K562 (cell line): ENCODE data around the gene SCAP. TPM values are rescaled to one million over a fixed set of nuclear protein-coding genes. Genes with fewer than 3 reads are reported as not detected.

Experiments used
- CBX3 ChIP-seq, 2 experiments: IDR thresholded peaks; 1 replicate in 1 of 2; 2 replicates in 1 of 2; pipeline ENCODE4 v1.6.1; 2012; ENCODE audit warnings: inconsistent platforms in 2 of 2, low read length in 2 of 2, borderline replicate concordance in 1 of 2, control low read depth in 1 of 2
- CSDE1 ChIP-seq, 2 experiments: fragments of 450-650 bp; IDR thresholded peaks; 2 replicates each; pipeline ENCODE4 v1.6.1; 2016; ENCODE audit warnings: mild to moderate bottlenecking in 1 of 2
- ELF1 ChIP-seq: fragments of 200-800 bp; sonication (Bioruptor generic); IDR thresholded peaks from 2 replicates; pipeline ENCODE4 v1.6.1; 2016; ENCODE audit warnings: missing genetic modification characterization, missing compliant biosample characterization
- ERF ChIP-seq: fragments of 450-650 bp; formaldehyde crosslinking; IDR thresholded peaks from 2 replicates; pipeline ENCODE4 v1.4.0; 2020; ENCODE audit warnings: mild to moderate bottlenecking, mixed read lengths
- ETV5 ChIP-seq: sonication (generic); formaldehyde crosslinking; IDR thresholded peaks from 2 replicates; pipeline ENCODE4 v1.4.0; 2020; ENCODE audit warnings: low read depth, mild to moderate bottlenecking, missing genetic modification reagents
- FIP1L1 ChIP-seq: fragments of 200-400 bp; formaldehyde crosslinking; IDR thresholded peaks from 2 replicates; pipeline ENCODE4 v1.6.1; 2018; ENCODE audit warnings: mild to moderate bottlenecking, low read depth, low read length; ENCODE audit not compliant: poor library complexity, severe bottlenecking
- GTF2F1 ChIP-seq: IDR thresholded peaks from 2 replicates; pipeline ENCODE4 v1.6.1; 2011; ENCODE audit warnings: low read depth, low read length, improper control_type of control experiment
- HCFC1 ChIP-seq: IDR thresholded peaks from 2 replicates; pipeline ENCODE4 v1.6.1; 2012; ENCODE audit warnings: low read depth, low read length, improper control_type of control experiment
- HDAC6 ChIP-seq: IDR thresholded peaks from 2 replicates; pipeline ENCODE4 v1.6.1; 2012; ENCODE audit warnings: low read depth, mild to moderate bottlenecking, control low read depth, inconsistent platforms, low read length, moderate library complexity
- JUNB ChIP-seq: fragments of 450-650 bp; formaldehyde crosslinking; conservative IDR thresholded peaks from 2 replicates; pipeline ENCODE4 v1.4.0; 2020; ENCODE audit warnings: mild to moderate bottlenecking
- KDM1A ChIP-seq, 2 experiments: fragments of 450-650 bp; IDR thresholded peaks; 2 replicates each; pipeline ENCODE4 v1.6.1; 2016; ENCODE audit warnings: mild to moderate bottlenecking in 2 of 2
- MCM5 ChIP-seq: fragments of 450-650 bp; IDR thresholded peaks from 2 replicates; pipeline ENCODE4 v1.6.1; 2016; ENCODE audit warnings: low read depth
- SMARCA4 ChIP-seq: fragments of 450-650 bp; IDR thresholded peaks from 2 replicates; pipeline ENCODE4 v1.6.1; 2016
- SRF ChIP-seq, 2 experiments: fragments of 250-450, 450-650 bp in 1 of 2; sonication (Bioruptor Pico) in 1 of 2; sonication (generic) in 1 of 2; formaldehyde crosslinking; IDR thresholded peaks; 2 replicates each; pipeline versions ENCODE4 v1.5.0 to v1.5.1; 2020 to 2022; ENCODE audit warnings: mild to moderate bottlenecking in 1 of 2, missing genetic modification reagents in 1 of 2
- TAF1 ChIP-seq: IDR thresholded peaks from 2 replicates; pipeline ENCODE4 v1.6.1; 2011; ENCODE audit warnings: mild to moderate bottlenecking, low read length, moderate library complexity; ENCODE audit not compliant: insufficient read depth, control insufficient read depth, severe bottlenecking; ENCODE audit errors: extremely low read depth
- TAL1 ChIP-seq: fragments of 450-650 bp; IDR thresholded peaks from 2 replicates; pipeline ENCODE4 v1.6.1; 2016; ENCODE audit warnings: mild to moderate bottlenecking
- TEAD1 ChIP-seq, 2 experiments: fragments of 450-650 bp in 1 of 2; sonication (generic) in 1 of 2; formaldehyde crosslinking; IDR thresholded peaks; 2 replicates each; pipeline versions ENCODE4 v1.4.0 to v1.8.0; 2020 to 2022; ENCODE audit warnings: mild to moderate bottlenecking in 2 of 2, missing genetic modification reagents in 1 of 2
- TOE1 ChIP-seq, 2 experiments: fragments of 450-650 bp in 1 of 2; sonication (generic) in 1 of 2; formaldehyde crosslinking in 1 of 2; IDR thresholded peaks; 2 replicates each; pipeline versions ENCODE4 v1.7.1 to v1.8.0; 2016 to 2022; ENCODE audit warnings: borderline replicate concordance in 2 of 2, mild to moderate bottlenecking in 2 of 2, antibody characterized with exemption in 1 of 2, inconsistent platforms in 1 of 2, low read depth in 1 of 2, missing genetic modification reagents in 1 of 2, moderate library complexity in 1 of 2
- ZC3H11A ChIP-seq: IDR thresholded peaks from 2 replicates; pipeline ENCODE4 v1.6.1; 2012; ENCODE audit warnings: low read depth, low read length, improper control_type of control experiment
- ZNF23 ChIP-seq: fragments of 250-450 bp; sonication (Bioruptor Pico); IDR thresholded peaks from 2 replicates; pipeline ENCODE4 v1.4.0; 2020; ENCODE audit warnings: mild to moderate bottlenecking
- ZNF239 ChIP-seq: fragments of 250-450 bp; sonication (Bioruptor Pico); IDR thresholded peaks from 2 replicates; pipeline ENCODE4 v1.4.0; 2020; ENCODE audit warnings: mild to moderate bottlenecking
- ZNF561 ChIP-seq: fragments of 450-650 bp; formaldehyde crosslinking; conservative IDR thresholded peaks from 2 replicates; pipeline ENCODE4 v1.4.0; 2020; ENCODE audit warnings: mild to moderate bottlenecking, moderate library complexity
- polyA plus RNA-seq, 8 experiments: library from polyadenylated mRNA; depleted of rRNA in 4 of 8; stranded (reverse) in 5 of 8; unstranded in 3 of 8; fragments of >200 nt; fragmentation: Nextera tagmentation in 2 of 8; fragmentation: Illumina TruSeq in 1 of 8; extraction: Ambion mirVana in 2 of 8; extraction: Trizol in 1 of 8; gene quantifications; 2 replicates each; pipeline versions ENCODE4 v1.2.1 to v1.2.3, GENCODE V29; 2011 to 2014; ENCODE audit warnings: inconsistent platforms in 1 of 8, missing spikeins in 1 of 8
- total RNA-seq, 7 experiments: library from RNA; depleted of rRNA in 6 of 7; stranded (reverse); fragments of >200 nt in 6 of 7; fragmentation: Illumina TruSeq in 2 of 7; extraction: Trizol in 2 of 7; gene quantifications; 2 replicates each; pipeline versions ENCODE4 v1.2.1 to v1.2.3, GENCODE V29; 2011 to 2021; ENCODE audit warnings: low replicate concordance in 1 of 7
- TF ChIP-seq, protein P1 (sequence below): fragments of 250-450 bp; sonication (Bioruptor Pico); IDR thresholded peaks from 2 replicates; pipeline ENCODE4 v1.8.0; 2021; ENCODE audit warnings: moderate library complexity, mild to moderate bottlenecking, inconsistent platforms
- TF ChIP-seq, protein P2 (sequence below): IDR thresholded peaks from 3 replicates; pipeline ENCODE4 v1.6.1; 2011; ENCODE audit warnings: borderline replicate concordance, mild to moderate bottlenecking, moderate library complexity; ENCODE audit not compliant: insufficient read length; ENCODE audit errors: extremely low read depth
- TF ChIP-seq, protein P3 (sequence below): conservative IDR thresholded peaks from 2 replicates; pipeline ENCODE4 v1.6.1; 2011; ENCODE audit warnings: low read depth, mild to moderate bottlenecking, low read length; ENCODE audit not compliant: control insufficient read depth

SCAP gene
- total and polyA plus RNA-seq, 9 of the 15 experiments (the other 6 are each of a cell fraction or from before 2014, with no cell fraction given) = 2.6 to 104 (median 37.8) TPM

DNA sequence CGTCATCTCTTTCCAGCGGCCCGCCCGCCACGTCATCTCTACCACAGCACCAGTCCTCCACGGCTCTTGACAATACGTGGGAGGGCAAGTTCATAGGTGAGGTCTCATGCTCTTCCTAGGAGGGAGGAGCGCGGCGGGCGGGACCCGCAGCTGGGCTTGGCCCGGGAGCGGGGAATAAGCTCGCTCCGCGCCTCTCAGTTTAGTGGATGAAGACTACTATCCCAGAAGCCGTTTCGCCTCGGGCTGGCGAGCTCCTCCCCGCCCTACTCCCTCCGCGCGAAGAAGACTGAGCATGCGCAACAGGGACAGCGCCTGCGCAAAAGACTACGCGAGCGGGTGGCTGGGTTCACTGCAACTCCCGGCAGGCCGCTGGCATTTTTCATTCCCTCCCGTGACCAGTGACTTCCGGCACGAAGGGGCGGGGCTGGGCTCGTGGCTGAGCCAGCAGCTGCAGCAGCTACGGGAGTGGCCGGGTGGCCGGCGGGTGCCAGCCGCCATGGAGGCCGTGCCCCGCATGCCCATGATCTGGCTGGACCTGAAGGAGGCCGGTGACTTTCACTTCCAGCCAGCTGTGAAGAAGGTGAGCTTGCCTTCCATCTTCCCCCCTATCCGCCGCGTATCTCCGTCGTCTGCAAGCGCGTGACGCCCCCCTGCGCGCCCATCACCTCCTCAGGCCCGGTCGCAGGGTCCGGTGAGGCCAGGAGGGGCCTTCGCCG, 95.0 kb downstream of the SCAP start, which contains the start of gene PTPN23 (continued):
- TF ChIP-seq TAF1 = peak; percentile 69
- TF ChIP-seq, protein P1, sequence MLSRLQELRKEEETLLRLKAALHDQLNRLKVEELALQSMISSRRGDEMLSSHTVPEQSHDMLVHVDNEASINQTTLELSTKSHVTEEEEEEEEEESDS = no peak
- TF ChIP-seq TAL1 = no peak
- TF ChIP-seq ZNF239 (CRISPR knock-in tag) = no peak
- no peak; the same call in 1 of the 2 replicates for TF ChIP-seq ZC3H11A
- TF ChIP-seq TEAD1 (CRISPR knock-in tag; IDR thresholded peaks at IDR 0.05) = peak; percentile 71 to 74; a peak in 2 of 4 replicates
- TF ChIP-seq ZNF561 (CRISPR knock-in tag) = no peak
- no peak for TF ChIP-seq MCM5
- TF ChIP-seq, protein P2, sequence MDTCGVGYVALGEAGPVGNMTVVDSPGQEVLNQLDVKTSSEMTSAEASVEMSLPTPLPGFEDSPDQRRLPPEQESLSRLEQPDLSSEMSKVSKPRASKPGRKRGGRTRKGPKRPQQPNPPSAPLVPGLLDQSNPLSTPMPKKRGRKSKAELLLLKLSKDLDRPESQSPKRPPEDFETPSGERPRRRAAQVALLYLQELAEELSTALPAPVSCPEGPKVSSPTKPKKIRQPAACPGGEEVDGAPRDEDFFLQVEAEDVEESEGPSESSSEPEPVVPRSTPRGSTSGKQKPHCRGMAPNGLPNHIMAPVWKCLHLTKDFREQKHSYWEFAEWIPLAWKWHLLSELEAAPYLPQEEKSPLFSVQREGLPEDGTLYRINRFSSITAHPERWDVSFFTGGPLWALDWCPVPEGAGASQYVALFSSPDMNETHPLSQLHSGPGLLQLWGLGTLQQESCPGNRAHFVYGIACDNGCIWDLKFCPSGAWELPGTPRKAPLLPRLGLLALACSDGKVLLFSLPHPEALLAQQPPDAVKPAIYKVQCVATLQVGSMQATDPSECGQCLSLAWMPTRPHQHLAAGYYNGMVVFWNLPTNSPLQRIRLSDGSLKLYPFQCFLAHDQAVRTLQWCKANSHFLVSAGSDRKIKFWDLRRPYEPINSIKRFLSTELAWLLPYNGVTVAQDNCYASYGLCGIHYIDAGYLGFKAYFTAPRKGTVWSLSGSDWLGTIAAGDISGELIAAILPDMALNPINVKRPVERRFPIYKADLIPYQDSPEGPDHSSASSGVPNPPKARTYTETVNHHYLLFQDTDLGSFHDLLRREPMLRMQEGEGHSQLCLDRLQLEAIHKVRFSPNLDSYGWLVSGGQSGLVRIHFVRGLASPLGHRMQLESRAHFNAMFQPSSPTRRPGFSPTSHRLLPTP = no peak
- TF ChIP-seq ERF (CRISPR knock-in tag) = peak; percentile 57; the same call in 1 of the 2 replicates
- no peak for TF ChIP-seq CSDE1 (IDR thresholded peaks at IDR 0.05)
- no peak for TF ChIP-seq GTF2F1
- TF ChIP-seq HCFC1 = peak; percentile 88
- peak in 1 of 2 experiments; percentile 49; a peak in 1 of 3 replicates for TF ChIP-seq CBX3 (IDR thresholded peaks at IDR 0.05; ENCODE audit: borderline replicate concordance in 1 of 2, low read length in 2 of 2)
- peak; percentile 58 for TF ChIP-seq JUNB (CRISPR knock-in tag)
- TF ChIP-seq, protein P3, sequence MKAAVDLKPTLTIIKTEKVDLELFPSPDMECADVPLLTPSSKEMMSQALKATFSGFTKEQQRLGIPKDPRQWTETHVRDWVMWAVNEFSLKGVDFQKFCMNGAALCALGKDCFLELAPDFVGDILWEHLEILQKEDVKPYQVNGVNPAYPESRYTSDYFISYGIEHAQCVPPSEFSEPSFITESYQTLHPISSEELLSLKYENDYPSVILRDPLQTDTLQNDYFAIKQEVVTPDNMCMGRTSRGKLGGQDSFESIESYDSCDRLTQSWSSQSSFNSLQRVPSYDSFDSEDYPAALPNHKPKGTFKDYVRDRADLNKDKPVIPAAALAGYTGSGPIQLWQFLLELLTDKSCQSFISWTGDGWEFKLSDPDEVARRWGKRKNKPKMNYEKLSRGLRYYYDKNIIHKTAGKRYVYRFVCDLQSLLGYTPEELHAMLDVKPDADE = peak; percentile 91
- TF ChIP-seq FIP1L1 = peak; percentile 55
- peak; percentile 82 for TF ChIP-seq TOE1 (IDR thresholded peaks at IDR 0.05; ENCODE audit: borderline replicate concordance)
- 0 out of 2 replicates have a peak, but pooled peaks have one; percentile 72 for TF ChIP-seq TOE1 (CRISPR knock-in tag; IDR thresholded peaks at IDR 0.05; ENCODE audit: borderline replicate concordance, low read depth)
- TF ChIP-seq ELF1 (tag) = peak; percentile 92
- TF ChIP-seq SRF (CRISPR knock-in tag; IDR thresholded peaks at IDR 0.05) = peak in 1 of 2 experiments; percentile 57; a peak in 1 of 4 replicates
- TF ChIP-seq ETV5 (CRISPR knock-in tag) = peak; percentile 95
- no peak for TF ChIP-seq KDM1A (IDR thresholded peaks at IDR 0.05)
- no peak for TF ChIP-seq HDAC6
- TF ChIP-seq ZNF23 (CRISPR knock-in tag) = no peak
- TF ChIP-seq SMARCA4 = no peak; the same call in none of the 2 replicates
